BJ (cell line): ENCODE data around the gene CDC42BPB. TPM values are rescaled to one million over a fixed set of nuclear protein-coding genes. Genes with fewer than 3 reads are reported as not detected.

Experiments
- CTCF ChIA-PET: fragments of 350-600 bp; formaldehyde crosslinking; extraction: SDS; loops from one replicate; lab custom pipeline; 2021; ENCODE audit warnings: antibody characterized with exemption, inconsistent platforms; lab: Yijun Ruan, JAX
- POLR2A ChIA-PET: fragments of 300-600 bp; sonication (Branson Sonifier 250); formaldehyde crosslinking; extraction: SDS; loops from one replicate; lab custom pipeline; 2021; ENCODE audit warnings: antibody characterized with exemption; lab: Charles Lee
- DNase-seq: peaks from one replicate; pipeline ENCODE4 v3.0.0-alpha.2; 2011; ENCODE audit warnings: low read depth
- H3K27me3 ChIP-seq: 2 replicates; pipeline ENCODE4 v1.6.0; 2011; ENCODE audit warnings: low read length; ENCODE audit not compliant: control insufficient read depth, insufficient read depth
- H3K36me3 ChIP-seq: 2 replicates; pipeline ENCODE4 v1.5.1; 2011; ENCODE audit warnings: low read length; ENCODE audit not compliant: control insufficient read depth, insufficient read depth
- H3K4me3 ChIP-seq: 2 replicates; pipeline ENCODE4 v1.5.1; 2011; ENCODE audit warnings: low read depth, mild to moderate bottlenecking, control low read depth, low read length
- polyA plus RNA-seq: library from polyadenylated mRNA; depleted of rRNA; stranded (reverse); fragments of >200 nt; gene quantifications from 2 replicates; pipeline ENCODE4 v1.2.3, GENCODE V29; 2011
- TF ChIP-seq, protein P1 (sequence below): IDR thresholded peaks from 2 replicates; pipeline ENCODE4 v1.5.1; 2011; ENCODE audit warnings: low read depth, mild to moderate bottlenecking, control low read depth, inconsistent platforms, low read length, moderate library complexity; ENCODE audit not compliant: insufficient read depth

The CDC42BPB gene
- polyA plus RNA-seq, 1 experiment, result 66.5 TPM

DNA sequence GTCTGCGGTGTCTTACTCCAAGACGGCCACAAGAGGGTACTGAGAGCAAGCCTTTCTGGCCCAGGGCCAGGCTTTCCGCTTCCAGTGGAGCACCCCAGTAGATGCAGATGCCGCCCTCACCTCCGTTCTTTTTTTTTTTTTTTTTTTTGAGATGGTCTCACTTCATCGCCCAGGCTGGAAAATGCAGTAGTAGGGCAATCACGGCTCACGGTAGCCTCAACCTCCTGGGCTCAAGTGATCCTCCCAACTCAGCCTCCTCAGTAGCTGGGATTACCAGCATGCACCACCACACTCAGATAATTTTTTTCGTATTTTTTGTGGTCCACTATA is 21.0 kb upstream of the CDC42BPB start:
- TF ChIP-seq, protein P1, sequence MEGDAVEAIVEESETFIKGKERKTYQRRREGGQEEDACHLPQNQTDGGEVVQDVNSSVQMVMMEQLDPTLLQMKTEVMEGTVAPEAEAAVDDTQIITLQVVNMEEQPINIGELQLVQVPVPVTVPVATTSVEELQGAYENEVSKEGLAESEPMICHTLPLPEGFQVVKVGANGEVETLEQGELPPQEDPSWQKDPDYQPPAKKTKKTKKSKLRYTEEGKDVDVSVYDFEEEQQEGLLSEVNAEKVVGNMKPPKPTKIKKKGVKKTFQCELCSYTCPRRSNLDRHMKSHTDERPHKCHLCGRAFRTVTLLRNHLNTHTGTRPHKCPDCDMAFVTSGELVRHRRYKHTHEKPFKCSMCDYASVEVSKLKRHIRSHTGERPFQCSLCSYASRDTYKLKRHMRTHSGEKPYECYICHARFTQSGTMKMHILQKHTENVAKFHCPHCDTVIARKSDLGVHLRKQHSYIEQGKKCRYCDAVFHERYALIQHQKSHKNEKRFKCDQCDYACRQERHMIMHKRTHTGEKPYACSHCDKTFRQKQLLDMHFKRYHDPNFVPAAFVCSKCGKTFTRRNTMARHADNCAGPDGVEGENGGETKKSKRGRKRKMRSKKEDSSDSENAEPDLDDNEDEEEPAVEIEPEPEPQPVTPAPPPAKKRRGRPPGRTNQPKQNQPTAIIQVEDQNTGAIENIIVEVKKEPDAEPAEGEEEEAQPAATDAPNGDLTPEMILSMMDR, result peak; percentile 86
- ChIA-PET CTCF (interaction anchor here (0.9 to 7.8 kb wide), 9 partner anchors 10 to 255 kb away, joined by 3 to 83 read pairs (median 4); partner anchors contain the start of gene EIF5), POLR2A (no interaction called here)
- Histone ChIP-seq H3K4me3 (no peak overlapping the region), H3K27me3 (0 out of 2 replicates have a peak, but pooled peaks cover 1% of the 10 kb centered on the region), H3K36me3 (no peaks in the 10 kb centered on the region)
- no peak for DNase-seq

DNA sequence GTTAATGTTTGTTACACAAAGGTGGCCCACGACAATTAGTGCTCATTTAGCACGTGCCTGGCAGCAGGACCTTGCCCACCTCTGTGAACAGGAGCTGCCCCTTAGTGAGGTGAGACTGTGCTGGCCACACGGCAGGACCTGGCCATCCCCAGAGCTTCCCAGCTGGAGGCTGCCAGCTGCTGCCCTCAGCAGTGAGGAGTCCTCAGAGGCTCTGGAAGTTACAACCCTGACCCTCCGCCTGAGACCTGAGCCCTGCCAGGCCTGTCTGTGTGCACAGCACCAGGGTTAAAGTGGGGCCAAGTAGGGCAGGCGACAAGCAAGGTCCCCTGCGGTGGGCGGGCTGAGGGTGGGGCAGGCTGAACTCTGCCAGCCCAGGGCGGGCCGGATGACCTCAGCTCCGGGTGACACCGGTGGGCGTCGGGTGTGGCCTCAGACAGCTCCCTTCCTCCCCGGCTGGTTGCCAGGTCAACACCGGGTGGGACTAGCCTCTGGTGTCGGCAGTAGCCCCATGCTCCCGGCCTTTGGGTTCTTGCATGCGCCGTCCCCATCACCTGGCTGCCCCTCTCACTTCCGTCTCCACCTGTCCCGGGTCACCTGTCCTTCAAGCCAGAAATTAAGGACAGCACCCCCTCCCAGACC is 17.5 kb upstream of the CDC42BPB start:
- Histone ChIP-seq H3K36me3 (no peaks in the 10 kb centered on the region), H3K4me3 (peak overlapping the region; percentile 43), H3K27me3 (0 out of 2 replicates have a peak, but pooled peaks cover 1% of the 10 kb centered on the region)
- POLR2A ChIA-PET, result no interaction called here
- CTCF ChIA-PET, result interaction anchor here (0.7 to 7.8 kb wide), 16 partner anchors 9 to 316 kb away, joined by 3 to 83 read pairs (median 5); partner anchors contain the start of gene LBHD2
- no peak for DNase-seq
- TF ChIP-seq, protein P1, result no peak

DNA sequence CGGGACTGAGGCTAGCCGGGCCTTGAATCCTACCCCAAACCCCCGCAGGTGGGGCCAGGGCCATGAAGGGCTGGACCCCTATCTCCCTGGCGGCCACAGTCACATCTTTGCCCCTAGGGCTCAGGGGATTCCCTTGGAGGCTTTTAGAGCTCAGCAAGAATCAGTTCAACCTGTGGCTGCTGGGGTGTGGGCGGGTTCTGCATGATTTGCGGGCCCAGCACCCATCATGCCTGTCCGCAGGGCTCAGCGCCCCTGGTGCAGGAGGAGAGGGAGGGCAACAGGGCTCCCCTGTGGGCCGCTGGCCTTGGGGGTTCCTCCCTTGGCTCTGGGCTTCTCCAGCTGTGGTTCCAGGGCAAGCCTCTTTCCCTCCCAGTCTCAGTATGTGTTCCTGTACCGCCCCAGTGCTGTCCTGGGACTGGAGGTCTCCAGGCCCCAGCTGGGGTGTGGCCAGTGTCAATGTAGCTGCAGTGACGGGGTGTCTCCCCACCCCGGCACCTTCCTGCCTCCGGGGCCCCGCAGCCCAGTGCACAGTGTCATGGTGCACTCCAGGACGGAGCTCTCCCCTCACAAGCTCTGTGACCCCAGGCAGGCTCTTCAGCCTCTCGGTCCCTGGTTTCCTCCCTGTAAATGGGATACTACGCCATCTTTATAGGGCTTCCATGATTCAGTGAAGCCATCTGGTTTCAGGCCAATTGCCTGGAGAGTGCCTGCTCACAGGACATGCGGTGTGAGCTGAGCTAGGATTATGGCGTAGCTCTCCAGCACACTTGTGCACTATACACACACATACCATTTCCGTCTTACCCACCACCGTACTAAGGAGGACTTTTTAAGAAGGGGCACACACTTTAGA is 16.8 kb upstream of the CDC42BPB start:
- POLR2A ChIA-PET, result no interaction called here
- H3K36me3 ChIP-seq, result no peaks in the 10 kb centered on the region
- DNase-seq, result no peak
- CTCF ChIA-PET, result interaction anchor here (0.7 to 7.8 kb wide), 14 partner anchors 9 to 317 kb away, joined by 3 to 83 read pairs (median 6); no protein-coding TSS in a partner anchor
- no peaks in the 10 kb centered on the region for H3K27me3 ChIP-seq
- TF ChIP-seq, protein P1, result no peak
- H3K4me3 ChIP-seq, result no peak overlapping the region

DNA sequence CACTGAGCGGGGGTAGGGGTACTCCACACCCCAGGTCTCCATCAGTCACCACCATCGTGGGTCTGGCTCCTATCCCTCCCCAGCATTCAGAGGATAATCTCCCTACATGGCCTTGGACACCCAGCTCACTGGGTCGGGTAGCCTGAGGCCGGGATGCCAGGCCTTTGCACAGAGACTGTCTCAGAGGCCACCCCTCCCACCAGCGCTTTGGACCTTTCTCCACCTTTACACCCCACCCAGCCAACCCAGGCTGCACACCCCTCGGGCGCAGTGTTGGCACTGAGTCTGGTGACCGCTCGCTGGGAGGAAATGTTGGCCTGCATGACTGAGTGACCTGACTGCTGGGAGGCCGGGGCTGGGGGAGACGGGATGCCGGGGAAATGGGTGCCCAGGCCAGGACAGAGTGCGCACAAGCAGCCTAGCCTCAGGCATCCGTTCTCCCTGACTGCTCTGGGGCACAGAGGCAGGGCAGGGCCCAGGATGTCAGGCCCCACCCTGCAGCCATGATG is 16.1 kb upstream of the CDC42BPB start:
- Histone ChIP-seq H3K27me3 (no peaks in the 10 kb centered on the region), H3K4me3 (no peak overlapping the region), H3K36me3 (no peaks in the 10 kb centered on the region)
- DNase-seq, result no peak
- POLR2A ChIA-PET, result no interaction called here
- CTCF ChIA-PET, result interaction anchor here (1.2 to 7.8 kb wide), 6 partner anchors 14 to 318 kb away, joined by 4 to 83 read pairs (median 14); no protein-coding TSS in a partner anchor
- TF ChIP-seq, protein P1, result no peak
